ENCODE data around the gene SELENOS.

The SELENOS gene

DNA sequence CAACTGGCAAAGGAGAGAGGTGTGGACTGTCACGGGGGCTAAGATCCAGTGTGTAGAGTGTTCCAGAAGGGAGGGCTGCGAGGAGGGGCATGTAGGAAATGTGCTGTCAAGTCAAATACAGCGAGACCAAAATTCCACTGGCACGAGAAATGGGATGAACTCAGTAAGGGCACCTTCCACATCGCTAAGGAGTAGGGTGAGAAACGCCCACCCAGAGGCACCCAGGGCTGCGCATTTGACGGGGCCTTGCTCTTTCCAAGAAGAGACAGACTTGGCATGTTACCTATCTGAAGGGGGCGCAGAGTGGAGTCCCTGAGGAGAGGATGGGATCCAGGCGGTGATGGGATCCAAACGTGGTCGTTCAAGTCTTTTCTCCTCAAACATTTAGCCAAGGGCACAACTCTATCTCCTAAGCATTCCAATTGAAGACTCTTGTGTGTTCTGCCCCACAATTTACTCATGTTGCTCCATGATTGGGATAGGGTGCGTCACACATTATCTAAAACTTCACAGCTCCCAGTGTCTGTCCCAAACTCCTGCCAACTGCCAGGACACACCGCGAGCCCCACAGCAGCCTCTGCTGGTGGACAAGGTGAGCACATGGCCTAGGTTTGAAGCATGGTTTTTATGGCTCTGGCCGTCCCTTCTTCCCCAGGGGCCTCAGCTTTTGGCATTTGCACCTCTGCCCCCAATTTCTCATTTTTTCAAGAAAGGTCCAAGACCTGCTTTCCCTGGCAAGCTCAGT lies 7.6 kb downstream of the SELENOS start:
- TF ChIP-seq, protein P1, sequence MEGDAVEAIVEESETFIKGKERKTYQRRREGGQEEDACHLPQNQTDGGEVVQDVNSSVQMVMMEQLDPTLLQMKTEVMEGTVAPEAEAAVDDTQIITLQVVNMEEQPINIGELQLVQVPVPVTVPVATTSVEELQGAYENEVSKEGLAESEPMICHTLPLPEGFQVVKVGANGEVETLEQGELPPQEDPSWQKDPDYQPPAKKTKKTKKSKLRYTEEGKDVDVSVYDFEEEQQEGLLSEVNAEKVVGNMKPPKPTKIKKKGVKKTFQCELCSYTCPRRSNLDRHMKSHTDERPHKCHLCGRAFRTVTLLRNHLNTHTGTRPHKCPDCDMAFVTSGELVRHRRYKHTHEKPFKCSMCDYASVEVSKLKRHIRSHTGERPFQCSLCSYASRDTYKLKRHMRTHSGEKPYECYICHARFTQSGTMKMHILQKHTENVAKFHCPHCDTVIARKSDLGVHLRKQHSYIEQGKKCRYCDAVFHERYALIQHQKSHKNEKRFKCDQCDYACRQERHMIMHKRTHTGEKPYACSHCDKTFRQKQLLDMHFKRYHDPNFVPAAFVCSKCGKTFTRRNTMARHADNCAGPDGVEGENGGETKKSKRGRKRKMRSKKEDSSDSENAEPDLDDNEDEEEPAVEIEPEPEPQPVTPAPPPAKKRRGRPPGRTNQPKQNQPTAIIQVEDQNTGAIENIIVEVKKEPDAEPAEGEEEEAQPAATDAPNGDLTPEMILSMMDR (IDR thresholded peaks at IDR 0.05; ENCODE audit: extremely low read depth, missing control alignments) = peak; percentile 11
- no peak for DNase-seq (ENCODE audit: low spot score)

DNA sequence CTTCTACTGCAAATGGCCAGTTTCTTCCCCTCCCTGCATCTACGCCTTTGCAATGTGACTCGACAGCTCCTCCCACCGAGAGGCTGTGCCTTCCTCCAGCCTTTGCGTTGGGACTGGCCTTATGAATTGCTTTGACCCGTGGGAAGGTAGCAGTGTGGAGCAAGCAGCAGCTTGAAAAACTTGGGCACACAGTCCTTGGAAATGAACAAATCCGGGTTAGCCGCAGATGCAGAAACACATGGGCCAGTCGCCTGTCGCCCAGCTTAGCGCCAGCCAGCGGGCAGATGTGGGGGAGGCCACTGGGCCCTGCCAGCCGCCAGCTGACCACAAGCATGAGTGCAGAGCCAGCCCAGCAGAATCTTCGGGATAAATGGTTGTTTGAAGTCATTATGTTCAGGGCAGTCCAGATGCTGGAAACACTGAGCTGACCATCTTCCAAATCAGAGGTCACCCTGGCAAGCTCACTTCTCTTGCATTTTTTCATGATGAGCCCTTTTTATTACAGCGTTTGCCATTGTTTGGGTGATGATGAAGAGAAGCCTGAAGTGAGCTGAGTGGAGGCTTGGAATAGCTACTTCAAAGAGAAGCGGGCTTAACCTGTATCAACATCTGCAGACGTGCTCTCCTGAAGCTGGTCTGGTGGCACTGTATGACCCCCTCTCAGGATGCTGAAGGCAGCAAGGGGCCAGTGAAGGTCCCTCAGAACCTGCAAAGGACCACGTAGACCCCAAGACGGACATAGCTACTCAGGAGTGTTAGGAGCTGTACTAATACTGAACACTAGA lies 9.8 kb downstream of the SELENOS start:
- no peak for DNase-seq (ENCODE audit: low spot score)
- TF ChIP-seq, protein P1 (IDR thresholded peaks at IDR 0.05; ENCODE audit: extremely low read depth, missing control alignments) = no peak

GRCh38 chr15:101266787-101267186 lies 10.5 kb downstream of the SELENOS start:
- TF ChIP-seq, protein P1 (IDR thresholded peaks at IDR 0.05; ENCODE audit: extremely low read depth, missing control alignments) = no peak
- no peak for DNase-seq (ENCODE audit: low spot score)

GRCh38 chr15:101266034-101266433 lies 11.3 kb downstream of the SELENOS start:
- DNase-seq (ENCODE audit: low spot score) = no peak
- TF ChIP-seq, protein P1 (IDR thresholded peaks at IDR 0.05; ENCODE audit: extremely low read depth, missing control alignments) = no peak

GRCh38 chr15:101264911-101265641 lies 12.2 kb downstream of the SELENOS start:
- DNase-seq (ENCODE audit: low spot score) = peak; percentile 57
- TF ChIP-seq, protein P1 (IDR thresholded peaks at IDR 0.05; ENCODE audit: extremely low read depth, missing control alignments) = no peak

GRCh38 chr15:101264011-101264410 lies 13.3 kb downstream of the SELENOS start:
- TF ChIP-seq, protein P1 (IDR thresholded peaks at IDR 0.05; ENCODE audit: extremely low read depth, missing control alignments) = no peak
- DNase-seq (ENCODE audit: low spot score) = peak; percentile 63

Data from GM20000 (cell line).